ENCODE data around the gene NFS1.

The NFS1 gene

GRCh38 chr20:35657271-35657670 is 41.9 kb downstream of the NFS1 start:
- no peak for DNase-seq
- H2AFZ ChIP-seq (ENCODE audit: low read depth, low read length): no peak overlapping the region
- peaks cover 95% of the 10 kb centered on the region for H4K20me1 ChIP-seq (ENCODE audit: insufficient read depth, low read length)
- no peak overlapping the region for H3K4me3 ChIP-seq (ENCODE audit: low read depth in 1 of 2, low read length in 2 of 2)
- no peaks in the 10 kb centered on the region for H3K27me3 ChIP-seq (ENCODE audit: insufficient read depth, low read length, poor library complexity)
- peak overlapping the region; percentile 4; the same call in 1 of the 2 replicates for H3K4me2 ChIP-seq (ENCODE audit: insufficient read depth, low read length)
- H3K9me3 ChIP-seq (ENCODE audit: insufficient read depth, low read length, severe bottlenecking): no peaks in the 10 kb centered on the region
- H3K27ac ChIP-seq (ENCODE audit: low read length): no peak overlapping the region
- TF ChIP-seq EZH2 (IDR thresholded peaks at IDR 0.05; ENCODE audit: borderline replicate concordance, low read depth, low read length, severe bottlenecking) (no peak), CTCF (IDR thresholded peaks at IDR 0.05; ENCODE audit: borderline replicate concordance, extremely low read depth, low read length, poor library complexity, severe bottlenecking) (no peak)
- ATAC-seq (ENCODE audit: insufficient read depth, low read depth): no peak
- H3K9ac ChIP-seq (ENCODE audit: low read depth, low read length): no peak overlapping the region
- peaks cover 100% of the 10 kb centered on the region for H3K79me2 ChIP-seq (ENCODE audit: insufficient read depth, low read length)
- H3K36me3 ChIP-seq (ENCODE audit: insufficient read depth, low read length): peaks cover 52% of the 10 kb centered on the region
- peaks cover 40% of the 10 kb centered on the region for H3K4me1 ChIP-seq (ENCODE audit: insufficient read depth, low read length)

DNA sequence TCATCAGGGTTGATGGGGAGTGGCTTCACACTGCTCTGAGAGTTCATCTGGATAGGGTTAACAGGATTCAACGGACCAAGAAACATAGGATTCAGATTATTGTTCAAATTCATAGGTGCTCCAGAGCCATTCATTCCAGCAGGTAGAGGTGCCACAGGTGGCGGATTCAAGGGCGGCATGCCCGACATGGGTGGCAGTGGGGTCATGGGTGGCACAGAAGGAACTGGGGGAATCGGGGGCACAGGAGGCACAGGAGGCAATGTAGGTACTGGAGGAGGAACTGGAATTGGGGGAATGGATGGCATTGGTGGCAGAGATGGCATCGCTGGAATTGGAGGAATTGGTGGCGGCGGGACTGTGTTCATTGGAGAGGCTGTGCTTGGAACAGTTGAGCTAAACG is 44.7 kb downstream of the NFS1 start:
- Histone ChIP-seq H3K36me3 (ENCODE audit: insufficient read depth, low read length) (peaks cover 68% of the 10 kb centered on the region), H4K20me1 (ENCODE audit: insufficient read depth, low read length) (peaks cover 87% of the 10 kb centered on the region), H3K4me1 (ENCODE audit: insufficient read depth, low read length) (peaks cover 13% of the 10 kb centered on the region; the same call in 1 of the 2 replicates)

DNA sequence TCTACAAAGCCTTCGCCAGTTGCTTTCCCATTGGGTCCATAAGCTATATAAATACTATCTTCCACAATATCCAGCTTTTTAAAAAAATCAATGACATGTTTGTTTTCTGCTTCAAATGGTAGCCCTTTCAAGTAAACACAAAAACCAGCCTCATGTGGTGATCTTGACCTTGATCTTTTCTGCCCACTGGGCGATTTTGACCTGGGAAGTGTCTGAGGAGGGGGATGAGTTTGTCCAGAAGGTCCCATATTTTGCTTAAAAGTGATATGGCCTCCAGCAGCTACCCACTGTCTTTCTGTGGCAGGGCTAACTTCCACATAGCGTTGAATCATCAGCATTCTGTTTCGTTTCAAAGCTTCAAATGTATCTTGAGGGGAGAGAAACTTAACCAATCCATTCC is 45.3 kb downstream of the NFS1 start:
- H4K20me1 ChIP-seq (ENCODE audit: insufficient read depth, low read length): peaks cover 83% of the 10 kb centered on the region
- no peak overlapping the region for H3K4me2 ChIP-seq (ENCODE audit: insufficient read depth, low read length)
- no peak for DNase-seq
- peaks cover 100% of the 10 kb centered on the region for H3K79me2 ChIP-seq (ENCODE audit: insufficient read depth, low read length)
- no peaks in the 10 kb centered on the region for H3K9me3 ChIP-seq (ENCODE audit: insufficient read depth, low read length, severe bottlenecking)
- no peak overlapping the region for H2AFZ ChIP-seq (ENCODE audit: low read depth, low read length)
- ATAC-seq (ENCODE audit: insufficient read depth, low read depth): no peak
- no peaks in the 10 kb centered on the region for H3K27me3 ChIP-seq (ENCODE audit: insufficient read depth, low read length, poor library complexity)
- peaks cover 12% of the 10 kb centered on the region; the same call in 1 of the 2 replicates for H3K4me1 ChIP-seq (ENCODE audit: insufficient read depth, low read length)
- H3K36me3 ChIP-seq (ENCODE audit: insufficient read depth, low read length): peaks cover 68% of the 10 kb centered on the region
- TF ChIP-seq EZH2 (IDR thresholded peaks at IDR 0.05; ENCODE audit: borderline replicate concordance, low read depth, low read length, severe bottlenecking) (no peak), CTCF (IDR thresholded peaks at IDR 0.05; ENCODE audit: borderline replicate concordance, extremely low read depth, low read length, poor library complexity, severe bottlenecking) (no peak)
- no peak overlapping the region for H3K4me3 ChIP-seq (ENCODE audit: low read depth in 1 of 2, low read length in 2 of 2)
- H3K27ac ChIP-seq (ENCODE audit: low read length): no peak overlapping the region
- H3K9ac ChIP-seq (ENCODE audit: low read depth, low read length): no peak overlapping the region

More for the DNA sequence above, 44.7 kb downstream of the NFS1 start:
- no peak overlapping the region for H2AFZ ChIP-seq (ENCODE audit: low read depth, low read length)
- H3K4me2 ChIP-seq (ENCODE audit: insufficient read depth, low read length): no peak overlapping the region
- no peak overlapping the region for H3K9ac ChIP-seq (ENCODE audit: low read depth, low read length)
- no peak for TF ChIP-seq EZH2 (IDR thresholded peaks at IDR 0.05; ENCODE audit: borderline replicate concordance, low read depth, low read length, severe bottlenecking)
- no peak for TF ChIP-seq CTCF (IDR thresholded peaks at IDR 0.05; ENCODE audit: borderline replicate concordance, extremely low read depth, low read length, poor library complexity, severe bottlenecking)
- no peaks in the 10 kb centered on the region for H3K27me3 ChIP-seq (ENCODE audit: insufficient read depth, low read length, poor library complexity)
- H3K9me3 ChIP-seq (ENCODE audit: insufficient read depth, low read length, severe bottlenecking): no peaks in the 10 kb centered on the region
- no peak overlapping the region for H3K27ac ChIP-seq (ENCODE audit: low read length)
- no peak overlapping the region for H3K4me3 ChIP-seq (ENCODE audit: low read depth in 1 of 2, low read length in 2 of 2)
- H3K79me2 ChIP-seq (ENCODE audit: insufficient read depth, low read length): peaks cover 100% of the 10 kb centered on the region
- DNase-seq (peak; percentile 3), ATAC-seq (ENCODE audit: insufficient read depth, low read depth) (no peak)

DNA sequence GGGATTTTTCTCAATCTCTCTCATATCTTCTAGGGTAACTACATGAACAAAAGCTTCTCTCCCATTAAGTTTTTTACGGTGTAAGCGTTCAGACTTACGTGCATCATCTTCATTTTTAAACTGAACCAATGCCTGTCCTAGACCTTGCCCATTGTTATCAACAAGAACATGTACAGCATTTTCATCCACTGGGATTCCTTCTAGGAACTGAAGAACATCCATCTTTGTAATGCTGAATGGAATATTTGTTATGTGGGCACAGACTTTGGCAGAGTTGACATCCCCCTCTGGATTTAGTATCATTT is 45.8 kb downstream of the NFS1 start:
- Histone ChIP-seq H3K36me3 (ENCODE audit: insufficient read depth, low read length) (peaks cover 69% of the 10 kb centered on the region), H3K4me3 (ENCODE audit: low read depth in 1 of 2, low read length in 2 of 2) (no peak overlapping the region)
- no peak for ATAC-seq (ENCODE audit: insufficient read depth, low read depth)

More for the DNA sequence above, 45.8 kb downstream of the NFS1 start:
- TF ChIP-seq EZH2 (IDR thresholded peaks at IDR 0.05; ENCODE audit: borderline replicate concordance, low read depth, low read length, severe bottlenecking): no peak
- no peak for TF ChIP-seq CTCF (IDR thresholded peaks at IDR 0.05; ENCODE audit: borderline replicate concordance, extremely low read depth, low read length, poor library complexity, severe bottlenecking)
- H3K27ac ChIP-seq (ENCODE audit: low read length): no peak overlapping the region
- H3K9me3 ChIP-seq (ENCODE audit: insufficient read depth, low read length, severe bottlenecking): no peaks in the 10 kb centered on the region
- no peak for DNase-seq
- peaks cover 83% of the 10 kb centered on the region for H4K20me1 ChIP-seq (ENCODE audit: insufficient read depth, low read length)
- H3K4me1 ChIP-seq (ENCODE audit: insufficient read depth, low read length): 0 out of 2 replicates have a peak, but pooled peaks cover 9% of the 10 kb centered on the region
- no peak overlapping the region for H3K9ac ChIP-seq (ENCODE audit: low read depth, low read length)
- peaks cover 100% of the 10 kb centered on the region for H3K79me2 ChIP-seq (ENCODE audit: insufficient read depth, low read length)
- H3K4me2 ChIP-seq (ENCODE audit: insufficient read depth, low read length): no peak overlapping the region
- no peaks in the 10 kb centered on the region for H3K27me3 ChIP-seq (ENCODE audit: insufficient read depth, low read length, poor library complexity)
- H2AFZ ChIP-seq (ENCODE audit: low read depth, low read length): no peak overlapping the region

Measured in DND-41 (cell line).